ACC112 (cell line): ENCODE data around the gene SGPP2.

Source experiments
- H2AFZ ChIP-seq: fragments of 200-600 bp; sonication (generic); one replicate; pipeline ENCODE4 v1.6.0; 2017; ENCODE audit warnings: antibody characterized with exemption, low read length; ENCODE audit not compliant: unreplicated experiment
- H3K27ac ChIP-seq: fragments of 200-600 bp; sonication (generic); 2 replicates; pipeline ENCODE4 v1.5.1; 2014; ENCODE audit warnings: low read depth, mild to moderate bottlenecking, antibody characterized with exemption, low read length, moderate library complexity
- H3K27me3 ChIP-seq: fragments of 200-600 bp; sonication (generic); 2 replicates; pipeline ENCODE4 v1.6.1; 2014; ENCODE audit warnings: mild to moderate bottlenecking, antibody characterized with exemption, low read length, moderate library complexity, mixed read lengths; ENCODE audit not compliant: insufficient read depth
- H3K36me3 ChIP-seq: fragments of 200-600 bp; sonication (generic); 2 replicates; pipeline ENCODE4 v1.6.1; 2016; ENCODE audit warnings: mild to moderate bottlenecking, antibody characterized with exemption, low read length, moderate library complexity, mixed read lengths; ENCODE audit not compliant: insufficient read depth
- H3K4me1 ChIP-seq: fragments of 200-600 bp; sonication (generic); one replicate; pipeline ENCODE4 v1.6.1; 2016; ENCODE audit warnings: low read length, mixed read lengths; ENCODE audit not compliant: insufficient read depth, unreplicated experiment, control insufficient read depth
- H3K4me3 ChIP-seq: fragments of 200-600 bp; sonication (generic); 2 replicates; pipeline ENCODE4 v1.5.1; 2014; ENCODE audit warnings: mild to moderate bottlenecking, low read depth, low read length
- H3K79me2 ChIP-seq: fragments of 200-600 bp; sonication (generic); one replicate; pipeline ENCODE4 v1.6.0; 2016; ENCODE audit warnings: low read length; ENCODE audit not compliant: control insufficient read depth, unreplicated experiment, insufficient read depth

The SGPP2 gene

DNA sequence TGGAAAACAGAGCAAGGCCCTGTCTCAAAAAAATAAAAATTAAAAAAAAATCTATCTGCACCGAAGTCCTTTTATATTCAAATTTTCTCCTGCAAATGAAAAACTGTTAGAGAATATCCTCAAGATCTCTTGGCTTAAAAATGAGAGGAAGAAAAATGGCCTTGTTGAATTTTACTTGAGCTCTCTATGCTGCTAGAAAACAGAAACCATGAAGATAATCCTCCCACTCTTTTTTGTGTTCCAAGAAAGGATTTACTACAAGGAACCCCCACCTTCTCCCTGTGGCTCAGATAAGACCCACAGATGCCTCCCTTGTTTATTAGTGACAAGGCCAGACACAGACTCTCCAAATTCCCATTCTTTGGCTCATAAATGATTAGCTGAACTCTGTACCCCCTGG is 71.0 kb downstream of the SGPP2 start:
- Histone ChIP-seq H2AFZ (no peak overlapping the region), H3K27ac (no peak overlapping the region), H3K4me1 (no peaks in the 10 kb centered on the region), H3K79me2 (no peaks in the 10 kb centered on the region), H3K36me3 (no peaks in the 10 kb centered on the region), H3K27me3 (peaks cover 11% of the 10 kb centered on the region), H3K4me3 (no peak overlapping the region)

GRCh38 chr2:222499226-222499625 is 74.9 kb downstream of the SGPP2 start:
- no peaks in the 10 kb centered on the region for H3K36me3 ChIP-seq
- no peaks in the 10 kb centered on the region for H3K4me1 ChIP-seq
- no peak overlapping the region for H3K4me3 ChIP-seq
- H3K79me2 ChIP-seq, result no peaks in the 10 kb centered on the region
- peaks cover 11% of the 10 kb centered on the region for H3K27me3 ChIP-seq
- no peak overlapping the region for H3K27ac ChIP-seq
- H2AFZ ChIP-seq, result no peak overlapping the region

- H3K27ac ChIP-seq, result no peak overlapping the region
- H3K27me3 ChIP-seq, result peaks cover 31% of the 10 kb centered on the region
- H3K4me1 ChIP-seq, result no peaks in the 10 kb centered on the region
- no peak overlapping the region for H3K4me3 ChIP-seq
- H3K79me2 ChIP-seq, result no peaks in the 10 kb centered on the region
- no peak overlapping the region for H2AFZ ChIP-seq
- no peaks in the 10 kb centered on the region for H3K36me3 ChIP-seq
Observed at GRCh38 chr2:222504191-222504590, 79.8 kb downstream of the SGPP2 start.

- Histone ChIP-seq H2AFZ (no peak overlapping the region), H3K4me1 (no peaks in the 10 kb centered on the region), H3K27me3 (peaks cover 31% of the 10 kb centered on the region), H3K4me3 (no peak overlapping the region), H3K27ac (no peak overlapping the region), H3K79me2 (no peaks in the 10 kb centered on the region), H3K36me3 (no peaks in the 10 kb centered on the region)
Observed at GRCh38 chr2:222504719-222505118, 80.4 kb downstream of the SGPP2 start.

DNA sequence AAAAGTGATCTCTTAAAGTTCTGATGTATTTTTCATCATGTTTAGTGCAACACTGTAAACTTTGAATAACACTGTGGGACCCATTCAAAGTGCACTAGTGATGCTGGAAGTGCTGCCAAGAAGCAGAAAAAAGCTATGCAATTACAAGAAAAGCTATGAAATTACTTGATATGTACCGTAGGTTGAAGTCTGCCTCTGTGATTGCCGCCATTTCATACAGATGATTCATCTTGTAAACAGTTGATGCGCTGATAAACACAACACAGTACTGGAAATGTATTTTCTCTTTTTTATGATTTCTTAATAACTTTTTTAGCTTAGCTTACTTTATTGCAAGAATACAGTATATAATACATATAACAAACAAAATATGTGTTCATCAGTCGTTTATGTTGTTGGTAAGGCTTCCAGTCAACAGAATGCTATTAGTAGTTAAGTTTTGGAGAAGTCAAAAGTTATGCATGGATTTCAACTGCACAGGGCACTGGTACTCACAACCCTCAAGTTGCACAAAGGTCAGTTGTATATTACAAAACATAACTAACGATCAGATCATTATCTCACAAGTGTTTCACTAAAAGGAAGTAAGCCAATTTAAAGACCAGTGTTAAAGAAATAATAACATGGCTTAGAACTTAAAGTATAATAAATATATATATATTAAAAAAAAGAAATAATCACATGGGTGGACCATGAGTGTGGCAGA is 82.0 kb downstream of the SGPP2 start:
- H3K79me2 ChIP-seq, result no peaks in the 10 kb centered on the region
- H3K36me3 ChIP-seq, result no peaks in the 10 kb centered on the region
- H3K27ac ChIP-seq, result no peak overlapping the region
- no peak overlapping the region for H3K4me3 ChIP-seq
- peaks cover 36% of the 10 kb centered on the region for H3K27me3 ChIP-seq
- no peak overlapping the region for H2AFZ ChIP-seq
- no peaks in the 10 kb centered on the region for H3K4me1 ChIP-seq

GRCh38 chr2:222514901-222515300 is 90.6 kb downstream of the SGPP2 start:
- H3K79me2 ChIP-seq, result no peaks in the 10 kb centered on the region
- H3K27ac ChIP-seq, result no peak overlapping the region
- no peaks in the 10 kb centered on the region for H3K4me1 ChIP-seq
- no peak overlapping the region for H3K4me3 ChIP-seq
- no peaks in the 10 kb centered on the region for H3K36me3 ChIP-seq
- peaks cover 20% of the 10 kb centered on the region for H3K27me3 ChIP-seq
- H2AFZ ChIP-seq, result no peak overlapping the region

DNA sequence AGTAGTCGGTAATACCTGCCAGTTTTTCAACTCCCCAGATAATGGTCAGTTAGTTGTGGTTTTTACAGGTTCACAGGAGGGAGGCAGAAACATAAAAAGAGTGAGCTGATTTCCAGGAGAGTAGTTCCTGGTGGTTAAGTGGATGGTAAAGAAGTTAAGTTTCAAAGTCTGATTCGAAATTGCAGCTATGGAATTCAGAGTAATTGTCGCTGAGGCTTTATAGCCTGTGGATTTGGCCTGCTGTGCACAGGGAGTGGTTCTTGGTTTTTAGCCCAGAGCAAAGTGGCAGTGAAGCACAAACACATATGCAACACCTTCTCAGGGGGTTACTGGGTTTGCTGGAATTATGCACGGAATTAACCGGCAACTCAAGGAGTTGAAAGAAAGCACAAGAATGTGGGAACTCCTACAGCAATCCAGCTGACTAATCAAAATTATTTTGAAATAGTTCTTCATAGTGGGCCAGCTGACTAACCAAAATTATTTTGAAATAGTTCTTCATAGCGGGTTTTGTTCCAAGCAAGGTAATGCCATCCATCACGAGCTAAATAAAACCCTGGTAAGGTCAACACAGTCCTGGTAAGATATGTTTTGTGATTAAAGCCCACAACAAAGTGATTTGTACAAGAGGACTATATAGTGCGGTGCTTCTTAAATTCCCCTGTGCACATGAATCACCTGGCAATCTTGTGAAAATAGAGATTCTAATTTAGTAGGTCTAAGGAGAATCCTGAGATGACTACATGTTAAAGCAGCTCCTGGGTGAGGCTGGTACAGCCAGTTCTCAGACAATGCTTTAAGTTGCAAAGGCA is 94.4 kb downstream of the SGPP2 start:
- Histone ChIP-seq H3K79me2 (no peaks in the 10 kb centered on the region), H3K4me1 (no peaks in the 10 kb centered on the region), H3K4me3 (no peak overlapping the region), H3K27ac (no peak overlapping the region), H3K36me3 (no peaks in the 10 kb centered on the region), H3K27me3 (peaks cover 11% of the 10 kb centered on the region; the same call in 1 of the 2 replicates), H2AFZ (no peak overlapping the region)

DNA sequence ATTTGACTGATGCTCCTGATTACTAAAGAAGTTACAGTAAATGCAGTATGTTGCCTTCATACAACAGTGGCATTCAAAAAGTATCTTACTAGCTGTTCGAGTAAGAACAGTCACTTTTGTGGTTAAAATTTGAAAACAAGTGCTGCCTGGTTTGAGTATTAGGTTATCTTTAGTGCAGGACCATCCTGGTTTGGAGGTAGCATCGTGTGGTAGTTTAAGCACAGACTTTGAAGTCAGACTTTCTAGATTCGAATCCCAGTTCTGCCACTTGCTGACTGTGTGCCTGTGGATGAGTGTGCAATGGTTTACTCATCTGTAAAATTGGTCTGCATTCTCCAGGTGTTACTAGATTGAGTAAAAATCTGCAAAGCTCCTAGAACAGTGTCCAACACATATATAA is 96.8 kb downstream of the SGPP2 start:
- Histone ChIP-seq H3K4me3 (no peak overlapping the region), H3K4me1 (no peaks in the 10 kb centered on the region), H3K27ac (no peak overlapping the region), H2AFZ (no peak overlapping the region), H3K79me2 (no peaks in the 10 kb centered on the region), H3K27me3 (peaks cover 9% of the 10 kb centered on the region; the same call in 1 of the 2 replicates), H3K36me3 (no peaks in the 10 kb centered on the region)

DNA sequence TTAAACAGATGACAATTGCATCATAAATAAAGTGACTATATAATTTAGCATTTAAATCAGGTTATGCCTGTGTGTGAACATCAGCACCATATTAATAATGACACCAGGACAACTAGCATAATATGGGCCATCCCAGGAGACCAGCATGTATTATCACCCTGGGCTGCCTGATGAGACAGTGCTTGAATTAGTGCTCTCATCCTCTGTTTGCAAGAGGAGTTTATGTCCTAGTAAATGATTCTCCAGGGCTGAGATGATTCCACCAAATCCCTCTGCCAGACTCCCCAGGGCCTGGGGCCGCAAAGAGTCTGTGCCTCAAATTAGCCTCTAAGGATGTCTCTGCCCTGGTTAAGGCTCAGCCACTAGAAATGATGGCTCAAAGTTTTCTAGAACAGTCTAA is 97.7 kb downstream of the SGPP2 start:
- peaks cover 6% of the 10 kb centered on the region; the same call in 1 of the 2 replicates for H3K27me3 ChIP-seq
- H2AFZ ChIP-seq, result no peak overlapping the region
- no peak overlapping the region for H3K27ac ChIP-seq
- no peaks in the 10 kb centered on the region for H3K36me3 ChIP-seq
- no peaks in the 10 kb centered on the region for H3K79me2 ChIP-seq
- H3K4me1 ChIP-seq, result no peaks in the 10 kb centered on the region
- no peak overlapping the region for H3K4me3 ChIP-seq

GRCh38 chr2:222523783-222524544 is 99.6 kb downstream of the SGPP2 start:
- Histone ChIP-seq H3K27ac (no peak overlapping the region), H3K36me3 (no peaks in the 10 kb centered on the region), H3K79me2 (no peaks in the 10 kb centered on the region), H3K4me3 (no peak overlapping the region), H3K4me1 (no peaks in the 10 kb centered on the region), H2AFZ (no peak overlapping the region), H3K27me3 (no peaks in the 10 kb centered on the region)
